NOMO-1 treated with DMSO at 0.1 percent for 48 hours (cell line): ENCODE results near the gene IL4I1.

ENCODE experiments used
- DNase-seq: peaks from one replicate; lab custom pipeline; 2025; ENCODE audit not compliant: unreplicated experiment; lab: John Stamatoyannopoulos, UW

IL4I1 gene

GRCh38 chr19:49879243-49879963, 17.3 kb downstream of the IL4I1 start:
- peak; percentile 29 for DNase-seq

- DNase-seq, result no peak
Observed at GRCh38 chr19:49878744-49879070, 18.0 kb downstream of the IL4I1 start.

GRCh38 chr19:49877879-49878743, 18.6 kb downstream of the IL4I1 start:
- peak; percentile 94 for DNase-seq

- peak; percentile 99 for DNase-seq
Observed at GRCh38 chr19:49877020-49877878, 19.4 kb downstream of the IL4I1 start, which contains the start of the genes AKT1S1 and TBC1D17. AKT1S1 (minus strand) TSS chr19:49877355; CDS start chr19:49873295, 4,060 bp downstream. TBC1D17 (plus strand) TSS chr19:49877702; CDS start chr19:49877724, 22 bp downstream.

- DNase-seq, result peak; percentile 98
Observed at GRCh38 chr19:49876422-49877019, 20.2 kb downstream of the IL4I1 start.

- no peak for DNase-seq
Observed at GRCh38 chr19:49875857-49876421, 20.7 kb downstream of the IL4I1 start.

- DNase-seq, result no peak
Observed at GRCh38 chr19:49875177-49875576, 21.5 kb downstream of the IL4I1 start.

GRCh38 chr19:49874503-49875157, 22.1 kb downstream of the IL4I1 start:
- no peak for DNase-seq

- no peak for DNase-seq
Observed at GRCh38 chr19:49873834-49874233, 22.9 kb downstream of the IL4I1 start.

- DNase-seq, result no peak
Observed at GRCh38 chr19:49873129-49873521, 23.6 kb downstream of the IL4I1 start.

GRCh38 chr19:49872245-49873128, 24.2 kb downstream of the IL4I1 start:
- no peak for DNase-seq

- no peak for DNase-seq
Observed at GRCh38 chr19:49871349-49871985, 25.2 kb downstream of the IL4I1 start.

- no peak for DNase-seq
Observed at GRCh38 chr19:49870309-49870901, 26.3 kb downstream of the IL4I1 start.

GRCh38 chr19:49869484-49870308, 27.0 kb downstream of the IL4I1 start:
- DNase-seq, result peak; percentile 100

- no peak for DNase-seq
Observed at GRCh38 chr19:49869009-49869483, 27.6 kb downstream of the IL4I1 start.

- peak; percentile 96 for DNase-seq
Observed at GRCh38 chr19:49866933-49867782, 29.5 kb downstream of the IL4I1 start, which contains the start of gene PNKP. PNKP (minus strand) TSS chr19:49867576; CDS start chr19:49867204, 372 bp downstream.
